ENCODE data around the gene PSMB2. TPM values are rescaled to one million over a fixed set of nuclear protein-coding genes. Genes with fewer than 3 reads are reported as not detected.
A peak's percentile ranks its signal among the peaks of the same experiment; 100 is the strongest.

The PSMB2 gene
- total and polyA plus RNA-seq, 2 experiments from 2014 or later = 29.0 to 106 TPM

- Histone ChIP-seq H3K36me3 (ENCODE audit: low read depth) (no peaks in the 10 kb centered on the region), H3K9me2 (ENCODE audit: insufficient read depth) (no peaks in the 10 kb centered on the region), H3K27me3 (replicated peaks; ENCODE audit: insufficient read depth) (no peaks in the 10 kb centered on the region), H3K4me3 (no peak overlapping the region), H3K79me2 (ENCODE audit: insufficient read depth) (peaks cover 21% of the 10 kb centered on the region), H3K4me1 (ENCODE audit: insufficient read depth) (peaks cover 12% of the 10 kb centered on the region), H3K9me3 (ENCODE audit: low read depth) (no peaks in the 10 kb centered on the region), H3K9ac (no peak overlapping the region), H3K27ac (no peak overlapping the region), H2AFZ (no peak overlapping the region), H4K20me1 (ENCODE audit: insufficient read depth) (no peaks in the 10 kb centered on the region), H3F3A (ENCODE audit: insufficient read depth) (peaks cover 14% of the 10 kb centered on the region), H3K4me2 (ENCODE audit: unreplicated experiment) (no peak overlapping the region)
- in situ Hi-C loops (cut with MboI) = no loop called here
- DNase-seq = no peak
- WGBS, 2 experiments (ENCODE audit: low coverage in 1 of 2, low lambda C conversion rate in 2 of 2, missing lambda C conversion rate in 2 of 2) = 54 to 56% methylated on average over 2 of the region's 2 CpGs
- no peak for TF ChIP-seq EZH2phosphoT487 (IDR thresholded peaks at IDR 0.05; ENCODE audit: insufficient read depth, low read depth)
- TF ChIP-seq EZH2 (IDR thresholded peaks at IDR 0.05; ENCODE audit: insufficient read depth, poor library complexity, severe bottlenecking) = no peak
These were observed 2.9 kb upstream of the PSMB2 start for GRCh38 chr1:35644204-35644603.

GRCh38 chr1:35642471-35642955 lies 1.2 kb upstream of the PSMB2 start:
- Histone ChIP-seq H3F3A (ENCODE audit: insufficient read depth) (peaks cover 26% of the 10 kb centered on the region), H3K79me2 (ENCODE audit: insufficient read depth) (peaks cover 38% of the 10 kb centered on the region), H3K9me2 (ENCODE audit: insufficient read depth) (no peaks in the 10 kb centered on the region), H3K9ac (peak overlapping the region; percentile 96), H3K4me3 (peak overlapping the region; percentile 91), H3K36me3 (ENCODE audit: low read depth) (no peaks in the 10 kb centered on the region), H3K4me1 (ENCODE audit: insufficient read depth) (peaks cover 24% of the 10 kb centered on the region), H3K9me3 (ENCODE audit: low read depth) (no peaks in the 10 kb centered on the region), H2AFZ (peak overlapping the region; percentile 96), H3K27ac (peak overlapping the region; percentile 97), H3K4me2 (ENCODE audit: unreplicated experiment) (peak overlapping the region; percentile 96), H3K27me3 (replicated peaks; ENCODE audit: insufficient read depth) (no peaks in the 10 kb centered on the region), H4K20me1 (ENCODE audit: insufficient read depth) (no peaks in the 10 kb centered on the region)
- TF ChIP-seq EZH2 (IDR thresholded peaks at IDR 0.05; ENCODE audit: insufficient read depth, poor library complexity, severe bottlenecking) (no peak), EZH2phosphoT487 (IDR thresholded peaks at IDR 0.05; ENCODE audit: insufficient read depth, low read depth) (no peak)
- in situ Hi-C loops (cut with MboI) = no loop called here
- WGBS, 2 experiments (ENCODE audit: low coverage in 1 of 2, low lambda C conversion rate in 2 of 2, missing lambda C conversion rate in 2 of 2) = 42 to 50% methylated on average over 14 of the region's 14 CpGs
- peak; percentile 16 for DNase-seq

GRCh38 chr1:35640380-35641232 lies 720 bp downstream of the PSMB2 start:
- H2AFZ ChIP-seq = peak overlapping the region; percentile 96
- WGBS, 2 experiments (ENCODE audit: low coverage in 1 of 2, low lambda C conversion rate in 2 of 2, missing lambda C conversion rate in 2 of 2) = 15 to 16% methylated on average over 28 to 29 of the region's 29 CpGs

GRCh38 chr1:35637401-35637809 lies 3.9 kb downstream of the PSMB2 start:
- Histone ChIP-seq H2AFZ (peak overlapping the region; percentile 15), H3K9me2 (ENCODE audit: insufficient read depth) (no peaks in the 10 kb centered on the region), H3K4me2 (ENCODE audit: unreplicated experiment) (peak overlapping the region; percentile 98), H3K4me1 (ENCODE audit: insufficient read depth) (peaks cover 32% of the 10 kb centered on the region), H3K27ac (peak overlapping the region; percentile 73), H3K27me3 (replicated peaks; ENCODE audit: insufficient read depth) (no peaks in the 10 kb centered on the region), H3K79me2 (ENCODE audit: insufficient read depth) (peaks cover 89% of the 10 kb centered on the region), H3K4me3 (peak overlapping the region; percentile 76), H3K9me3 (ENCODE audit: low read depth) (no peaks in the 10 kb centered on the region), H3K36me3 (ENCODE audit: low read depth) (peaks cover 27% of the 10 kb centered on the region), H3K9ac (peak overlapping the region; percentile 80), H3F3A (ENCODE audit: insufficient read depth) (peaks cover 37% of the 10 kb centered on the region), H4K20me1 (ENCODE audit: insufficient read depth) (no peaks in the 10 kb centered on the region)
- peak; percentile 71 for DNase-seq
- TF ChIP-seq EZH2 (IDR thresholded peaks at IDR 0.05; ENCODE audit: insufficient read depth, poor library complexity, severe bottlenecking) (no peak), EZH2phosphoT487 (IDR thresholded peaks at IDR 0.05; ENCODE audit: insufficient read depth, low read depth) (no peak)
- 0 to 9% methylated on average over 1 of the region's 1 CpG for WGBS, 2 experiments (ENCODE audit: low coverage in 1 of 2, low lambda C conversion rate in 2 of 2, missing lambda C conversion rate in 2 of 2)
- in situ Hi-C loops (cut with MboI) = no loop called here

More at GRCh38 chr1:35640380-35641232, 720 bp downstream of the PSMB2 start:
- Histone ChIP-seq H3K36me3 (ENCODE audit: low read depth) (no peaks in the 10 kb centered on the region), H3K9me3 (ENCODE audit: low read depth) (no peaks in the 10 kb centered on the region), H4K20me1 (ENCODE audit: insufficient read depth) (no peaks in the 10 kb centered on the region), H3F3A (ENCODE audit: insufficient read depth) (peaks cover 39% of the 10 kb centered on the region), H3K27ac (peak overlapping the region; percentile 97), H3K9me2 (ENCODE audit: insufficient read depth) (no peaks in the 10 kb centered on the region), H3K27me3 (replicated peaks; ENCODE audit: insufficient read depth) (no peaks in the 10 kb centered on the region), H3K4me1 (ENCODE audit: insufficient read depth) (peaks cover 35% of the 10 kb centered on the region), H3K4me3 (peak overlapping the region; percentile 91), H3K79me2 (ENCODE audit: insufficient read depth) (peaks cover 57% of the 10 kb centered on the region), H3K9ac (peak overlapping the region; percentile 96), H3K4me2 (ENCODE audit: unreplicated experiment) (peak overlapping the region; percentile 96)
- in situ Hi-C loops (cut with MboI) = no loop called here
- DNase-seq = peak; percentile 24
- TF ChIP-seq EZH2phosphoT487 (IDR thresholded peaks at IDR 0.05; ENCODE audit: insufficient read depth, low read depth) = no peak
- TF ChIP-seq EZH2 (IDR thresholded peaks at IDR 0.05; ENCODE audit: insufficient read depth, poor library complexity, severe bottlenecking) = no peak

Measured in GM23248 (cell line).